NB4 (cell line): Measurements from ENCODE around the gene TMEM25.
"Not testable (repeated sequence)": the region's sequence is repeated elsewhere in the genome, so short reads cannot be mapped to it uniquely, and the experiment has no call there.

Source experiments
- DNase-seq: peaks from one replicate; pipeline ENCODE4 v3.0.0; 2010; ENCODE audit warnings: low read depth
- H3K4me3 ChIP-seq: one replicate; pipeline ENCODE4 v1.5.1; 2011; ENCODE audit warnings: mild to moderate bottlenecking, low read depth, low read length, moderate library complexity
- MYC ChIP-seq: IDR thresholded peaks from 2 replicates; pipeline ENCODE4 v1.6.1; 2011; ENCODE audit warnings: low read depth, low read length
- POLR2A ChIP-seq: IDR thresholded peaks from 2 replicates; pipeline ENCODE4 v1.6.1; 2011; ENCODE audit warnings: mild to moderate bottlenecking; ENCODE audit not compliant: insufficient read length; ENCODE audit errors: extremely low read depth
- TF ChIP-seq, protein P1 (sequence below): IDR thresholded peaks from one replicate; pipeline ENCODE4 v1.5.1; 2012; ENCODE audit warnings: low read depth, low read length
- TF ChIP-seq, protein P2 (sequence below): IDR thresholded peaks from 2 replicates; pipeline ENCODE4 v1.6.1; 2011; ENCODE audit warnings: low read depth, low read length

Gene TMEM25

DNA sequence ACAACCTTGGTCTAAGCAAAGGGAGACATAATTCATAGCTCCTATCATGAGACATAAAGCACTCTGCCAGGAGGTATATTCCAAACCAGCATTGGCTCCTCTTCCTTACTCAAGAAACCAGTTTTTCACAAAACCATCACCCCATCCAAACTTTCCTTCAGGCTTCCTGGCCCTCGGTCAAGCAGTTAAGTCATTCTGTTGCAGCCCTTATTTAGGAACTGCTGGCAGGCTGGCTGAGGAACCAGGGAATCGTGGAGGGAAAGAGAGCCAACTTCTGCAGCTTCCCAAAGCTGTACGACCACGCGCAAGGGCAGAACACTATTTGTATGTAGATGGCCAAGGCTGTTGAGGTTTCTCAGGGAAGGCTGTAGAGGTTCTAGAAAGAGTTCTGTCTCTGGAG is 34.1 kb downstream of the TMEM25 start:
- TF ChIP-seq POLR2A (no peak), MYC (no peak)
- TF ChIP-seq, protein P1, sequence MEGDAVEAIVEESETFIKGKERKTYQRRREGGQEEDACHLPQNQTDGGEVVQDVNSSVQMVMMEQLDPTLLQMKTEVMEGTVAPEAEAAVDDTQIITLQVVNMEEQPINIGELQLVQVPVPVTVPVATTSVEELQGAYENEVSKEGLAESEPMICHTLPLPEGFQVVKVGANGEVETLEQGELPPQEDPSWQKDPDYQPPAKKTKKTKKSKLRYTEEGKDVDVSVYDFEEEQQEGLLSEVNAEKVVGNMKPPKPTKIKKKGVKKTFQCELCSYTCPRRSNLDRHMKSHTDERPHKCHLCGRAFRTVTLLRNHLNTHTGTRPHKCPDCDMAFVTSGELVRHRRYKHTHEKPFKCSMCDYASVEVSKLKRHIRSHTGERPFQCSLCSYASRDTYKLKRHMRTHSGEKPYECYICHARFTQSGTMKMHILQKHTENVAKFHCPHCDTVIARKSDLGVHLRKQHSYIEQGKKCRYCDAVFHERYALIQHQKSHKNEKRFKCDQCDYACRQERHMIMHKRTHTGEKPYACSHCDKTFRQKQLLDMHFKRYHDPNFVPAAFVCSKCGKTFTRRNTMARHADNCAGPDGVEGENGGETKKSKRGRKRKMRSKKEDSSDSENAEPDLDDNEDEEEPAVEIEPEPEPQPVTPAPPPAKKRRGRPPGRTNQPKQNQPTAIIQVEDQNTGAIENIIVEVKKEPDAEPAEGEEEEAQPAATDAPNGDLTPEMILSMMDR, result no peak
- TF ChIP-seq, protein P2, sequence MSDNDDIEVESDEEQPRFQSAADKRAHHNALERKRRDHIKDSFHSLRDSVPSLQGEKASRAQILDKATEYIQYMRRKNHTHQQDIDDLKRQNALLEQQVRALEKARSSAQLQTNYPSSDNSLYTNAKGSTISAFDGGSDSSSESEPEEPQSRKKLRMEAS, result no peak
- no peak overlapping the region for H3K4me3 ChIP-seq

DNA sequence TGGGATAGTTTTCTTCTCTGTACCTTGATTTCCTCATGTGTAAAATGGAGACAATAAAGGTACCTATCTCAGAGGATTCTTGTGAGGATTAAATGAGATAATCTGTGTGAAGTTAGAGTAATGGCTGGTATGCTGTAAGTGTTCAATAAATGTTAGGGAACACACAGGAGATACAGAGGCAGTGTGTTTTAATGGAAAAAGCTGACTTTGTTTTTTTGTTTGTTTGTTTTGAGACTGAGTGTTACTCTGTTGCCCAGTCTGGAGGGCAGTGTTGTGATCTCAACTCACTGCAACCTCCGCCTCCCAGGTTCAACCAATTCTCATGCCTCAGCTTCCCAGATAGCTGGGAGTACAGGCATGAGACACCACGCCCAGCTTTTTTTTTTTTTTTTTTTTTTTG is 38.7 kb downstream of the TMEM25 start:
- TF ChIP-seq MYC (no peak), POLR2A (no peak)
- TF ChIP-seq, protein P2, result no peak
- TF ChIP-seq, protein P1, result no peak
- no peak overlapping the region for H3K4me3 ChIP-seq
- DNase-seq, result no peak

More for the DNA sequence above, 34.1 kb downstream of the TMEM25 start:
- DNase-seq, result no peak

DNA sequence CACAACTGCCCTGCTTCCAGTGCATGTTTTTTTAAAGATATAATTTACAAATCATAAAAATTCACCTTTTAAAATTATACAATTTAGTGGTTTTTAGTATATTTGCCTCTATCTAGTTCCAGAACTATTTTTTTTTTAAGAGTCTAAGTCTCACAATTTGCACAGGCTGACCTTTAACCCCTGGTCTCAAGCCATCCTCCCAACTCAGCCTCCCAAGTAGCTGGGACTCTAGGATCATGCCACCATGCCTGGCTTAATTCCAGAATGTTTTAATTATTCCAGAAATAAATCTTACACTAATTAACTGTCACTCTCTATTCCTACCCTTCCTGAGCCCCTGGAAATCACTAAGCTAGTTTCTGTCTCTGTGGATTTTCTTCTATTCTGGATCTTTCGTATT is 39.8 kb downstream of the TMEM25 start:
- H3K4me3 ChIP-seq, result no peak overlapping the region
- DNase-seq, result no peak
- TF ChIP-seq MYC (no peak), POLR2A (no peak)
- TF ChIP-seq, protein P2, result no peak
- TF ChIP-seq, protein P1, result no peak

DNA sequence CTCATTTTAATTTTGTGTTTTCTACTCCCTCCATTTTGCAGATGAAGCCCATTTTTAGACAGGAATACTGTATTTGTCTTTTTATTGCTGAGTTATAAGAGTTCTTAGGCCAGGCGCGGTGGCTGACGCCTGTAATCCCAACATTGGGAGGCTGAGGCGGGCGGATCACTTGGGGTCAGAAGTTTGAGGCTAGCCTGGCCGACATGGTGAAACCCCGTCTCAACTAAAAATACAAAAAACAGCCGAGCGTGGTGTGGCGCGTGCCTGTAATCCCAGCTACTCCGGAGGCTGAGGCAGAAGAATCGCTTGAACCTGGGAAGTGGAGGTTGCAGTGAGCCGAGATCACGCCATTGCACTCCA is 40.7 kb downstream of the TMEM25 start:
- not testable (repeated sequence) for DNase-seq
- peak overlapping the region; percentile 88 for H3K4me3 ChIP-seq

DNA sequence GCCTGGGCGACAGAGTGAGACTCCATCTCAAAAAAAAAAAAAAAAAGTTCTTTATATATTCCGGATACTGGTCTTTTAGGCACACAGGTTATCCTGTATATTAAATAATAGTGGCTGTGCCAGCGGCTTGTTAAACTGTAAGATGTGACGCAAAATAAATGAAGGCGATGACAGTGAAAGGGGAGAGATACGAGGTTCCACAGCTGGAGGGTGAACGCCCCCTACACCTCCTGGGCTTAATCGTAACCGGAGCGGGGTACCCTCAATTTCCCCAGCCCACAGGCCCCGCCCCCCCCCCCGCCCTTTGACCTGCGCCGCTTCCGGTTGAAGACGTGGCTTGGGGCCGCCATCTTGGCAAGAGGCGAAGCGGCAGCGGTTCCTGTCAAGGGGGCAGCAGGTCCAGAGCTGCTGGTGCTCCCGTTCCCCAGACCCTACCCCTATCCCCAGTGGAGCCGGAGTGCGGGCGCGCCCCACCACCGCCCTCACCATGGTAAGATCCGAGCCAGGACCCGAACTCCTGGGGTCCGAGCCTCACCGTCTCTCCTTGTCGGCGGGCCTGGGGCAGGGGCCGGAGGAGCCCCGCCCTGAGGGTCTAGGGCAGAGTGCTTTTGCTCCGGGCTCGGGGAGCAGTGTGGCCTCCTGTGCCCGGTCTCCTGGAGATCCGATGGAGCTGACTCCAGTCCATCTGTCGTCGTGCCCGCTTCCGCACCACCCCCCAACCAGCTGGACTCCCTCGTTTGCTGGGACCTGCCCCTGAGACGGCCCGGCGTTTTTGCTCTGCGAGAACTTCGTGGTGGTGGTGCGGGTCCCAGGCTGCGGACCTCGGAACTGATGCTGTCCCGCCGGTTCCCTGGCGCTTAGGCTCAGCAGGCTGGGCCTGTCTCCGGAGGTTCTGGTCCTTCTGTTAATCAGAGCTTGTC is 41.3 kb downstream of the TMEM25 start, which contains the start of gene ARCN1:
Gene ARCN1, plus strand, starts transcription at position 349 of the 920 bp plus-strand sequence. Its CDS starts 139 bp downstream, at position 488.
- peak; percentile 89 for DNase-seq
- TF ChIP-seq POLR2A, result peak; percentile 92
- TF ChIP-seq, protein P1, result no peak
- TF ChIP-seq, protein P2, result peak; percentile 30; the same call in 1 of the 2 replicates
- TF ChIP-seq MYC, result peak; percentile 67; the same call in 1 of the 2 replicates
- peak within 1 kb of the TSS; percentile 88 for H3K4me3 ChIP-seq

DNA sequence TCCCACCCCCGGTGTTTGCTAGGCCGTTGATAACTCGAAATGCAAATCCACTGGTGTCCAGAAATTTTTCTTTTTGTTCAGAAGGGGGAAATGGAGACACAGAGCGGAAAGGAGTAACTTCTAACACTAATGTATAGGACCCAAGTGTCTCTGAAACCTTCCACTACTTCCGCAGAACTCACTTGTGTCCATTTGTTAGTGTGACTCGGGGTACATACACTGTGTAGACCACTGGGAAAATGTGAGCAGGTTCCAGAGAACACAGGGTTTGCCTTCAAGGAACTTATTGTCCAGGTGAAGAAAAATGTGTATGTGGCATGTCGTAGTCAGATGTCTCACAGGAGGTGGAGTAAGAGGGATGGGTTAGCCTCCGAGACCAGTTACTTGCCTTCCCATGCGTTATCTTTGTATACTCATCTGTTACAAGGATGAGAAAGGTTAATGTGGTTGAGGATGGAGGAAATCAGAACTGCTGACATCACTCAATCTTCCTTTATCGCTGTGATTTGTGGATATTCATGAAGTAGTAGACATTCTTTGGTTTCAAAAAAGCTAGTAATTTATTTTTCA is 42.1 kb downstream of the TMEM25 start:
- H3K4me3 ChIP-seq, result peak overlapping the region; percentile 88
- DNase-seq, result peak; percentile 43
- TF ChIP-seq POLR2A, result no peak
- no peak for TF ChIP-seq MYC
- TF ChIP-seq, protein P2, result no peak
- TF ChIP-seq, protein P1, result no peak
